ENCODE data around the gene THPO. TPM values are rescaled to one million over a fixed set of nuclear protein-coding genes. Genes with fewer than 3 reads are reported as not detected.
"Not testable (repeated sequence)": the region's sequence is repeated elsewhere in the genome, so short reads cannot be mapped to it uniquely, and the experiment has no call there.

The THPO gene
- total RNA-seq, 1 experiment from 2014 or later = 0.55 TPM

GRCh38 chr3:184341925-184342324, 36.1 kb downstream of the THPO start:
- Mint-ChIP-seq H3K27me3 (ENCODE audit: low read depth) (no peaks in the 10 kb centered on the region), H3K9me3 (no peaks in the 10 kb centered on the region), H3K4me1 (peaks cover 40% of the 10 kb centered on the region), H3K27ac (no peak overlapping the region), H3K4me3 (no peak overlapping the region), H3K36me3 (peaks cover 15% of the 10 kb centered on the region; the same call in 1 of the 2 replicates)
- ChIA-PET CTCF (interaction anchor here (0.7 kb wide), 1 partner anchor 436 kb away, joined by 3 read pairs; no protein-coding TSS in a partner anchor), POLR2A (no interaction called here)
- ATAC-seq (no peak), DNase-seq (ENCODE audit: low spot score) (no peak)
- TF ChIP-seq FOXK1 (CRISPR knock-in tag; IDR thresholded peaks at IDR 0.05) (no peak), TP53 (CRISPR knock-in tag; IDR thresholded peaks at IDR 0.05) (no peak), ERG (CRISPR knock-in tag; IDR thresholded peaks at IDR 0.05) (no peak), NFYB (CRISPR knock-in tag; conservative IDR thresholded peaks at IDR 0.05; ENCODE audit: low read depth) (no peak), ZMAT4 (CRISPR knock-in tag; IDR thresholded peaks at IDR 0.05) (no peak), ZNF423 (CRISPR knock-in tag; IDR thresholded peaks at IDR 0.05) (no peak), ARID4B (CRISPR knock-in tag; IDR thresholded peaks at IDR 0.05; ENCODE audit: borderline replicate concordance) (no peak), CREM (CRISPR knock-in tag; IDR thresholded peaks at IDR 0.05) (no peak), MLX (CRISPR knock-in tag; IDR thresholded peaks at IDR 0.05) (no peak), GABPB1 (CRISPR knock-in tag; IDR thresholded peaks at IDR 0.05) (no peak), STAT6 (CRISPR knock-in tag; conservative IDR thresholded peaks at IDR 0.05; ENCODE audit: low read depth) (no peak), FOXP4 (CRISPR knock-in tag; IDR thresholded peaks at IDR 0.05) (no peak), ESRRA (CRISPR knock-in tag; IDR thresholded peaks at IDR 0.05; ENCODE audit: borderline replicate concordance) (no peak), ATF1 (CRISPR knock-in tag; IDR thresholded peaks at IDR 0.05) (no peak), HMGA2 (CRISPR knock-in tag; IDR thresholded peaks at IDR 0.05) (no peak), CDX4 (CRISPR knock-in tag; IDR thresholded peaks at IDR 0.05; ENCODE audit: borderline replicate concordance) (no peak)

GRCh38 chr3:184339451-184340135, 38.4 kb downstream of the THPO start:
- not testable (repeated sequence) for H3K27ac Mint-ChIP-seq; ATAC-seq; H3K4me3 Mint-ChIP-seq; H3K9me3 Mint-ChIP-seq; H3K27me3 Mint-ChIP-seq (ENCODE audit: low read depth); DNase-seq (ENCODE audit: low spot score)
- ChIA-PET POLR2A (interaction anchor here (1.2 kb wide), 1 partner anchor 8 kb away, joined by 5 read pairs; no protein-coding TSS in a partner anchor), CTCF (interaction anchor here (1.2 to 2.5 kb wide), 4 partner anchors 15 to 174 kb away, joined by 3 to 25 read pairs (median 13); no protein-coding TSS in a partner anchor)
- Mint-ChIP-seq H3K36me3 (peaks cover 16% of the 10 kb centered on the region; the same call in 1 of the 2 replicates), H3K4me1 (peaks cover 40% of the 10 kb centered on the region)
